HepG2 (cell line): ENCODE measurements around the gene APOC4. TPM values are rescaled to one million over a fixed set of nuclear protein-coding genes. Genes with fewer than 3 reads are reported as not detected.
"Not testable (repeated sequence)": the region's sequence is repeated elsewhere in the genome, so short reads cannot be mapped to it uniquely, and the experiment has no call there.

ENCODE experiments used
- DNMT3B ChIP-seq: conservative IDR thresholded peaks from 2 replicates; pipeline ENCODE4 v1.6.1; 2016; ENCODE audit warnings: missing biosample characterization, control low read depth
- HINFP ChIP-seq: sonication (generic); formaldehyde crosslinking; IDR thresholded peaks from 2 replicates; pipeline ENCODE4 v1.4.0; 2020; ENCODE audit warnings: low read depth, mild to moderate bottlenecking, missing genetic modification reagents
- HNF1B ChIP-seq: sonication (generic); formaldehyde crosslinking; IDR thresholded peaks from 2 replicates; pipeline ENCODE4 v1.5.1; 2020; ENCODE audit warnings: mild to moderate bottlenecking, moderate library complexity, missing genetic modification reagents
- MLX ChIP-seq: IDR thresholded peaks from 2 replicates; pipeline ENCODE4 v1.6.1; 2016
- NFE2L2 ChIP-seq: fragments of 150-350 bp; IDR thresholded peaks from 2 replicates; pipeline ENCODE4 v1.6.1; 2014; ENCODE audit warnings: low read length
- NKX3-1 ChIP-seq: sonication (generic); formaldehyde crosslinking; IDR thresholded peaks from 2 replicates; pipeline ENCODE4 v1.5.0; 2020; ENCODE audit warnings: missing genetic modification reagents
- PAXIP1 ChIP-seq: sonication (generic); formaldehyde crosslinking; conservative IDR thresholded peaks from 2 replicates; pipeline ENCODE4 v1.4.0; 2020; ENCODE audit warnings: mild to moderate bottlenecking, missing genetic modification reagents, moderate library complexity
- SOX6 ChIP-seq, 2 experiments: fragments of 450-650 bp in 1 of 2; sonication (generic) in 1 of 2; formaldehyde crosslinking in 1 of 2; IDR thresholded peaks; 2 replicates each; pipeline versions ENCODE4 v1.4.0 to v1.6.1; 2017 to 2020; ENCODE audit warnings: antibody characterized with exemption in 1 of 2, mild to moderate bottlenecking in 1 of 2, missing genetic modification reagents in 1 of 2
- THRA ChIP-seq: sonication (generic); formaldehyde crosslinking; IDR thresholded peaks from 2 replicates; pipeline ENCODE4 v1.4.0; 2020; ENCODE audit warnings: missing genetic modification reagents, borderline replicate concordance
- ZC3H4 ChIP-seq: sonication (generic); formaldehyde crosslinking; IDR thresholded peaks from 2 replicates; pipeline ENCODE4 v1.4.0; 2020; ENCODE audit warnings: missing genetic modification reagents, borderline replicate concordance
- ZNF136 ChIP-seq: sonication (generic); formaldehyde crosslinking; IDR thresholded peaks from 2 replicates; pipeline ENCODE4 v1.8.1; 2022; ENCODE audit warnings: low read depth, mild to moderate bottlenecking, moderate library complexity, missing genetic modification reagents
- ZNF18 ChIP-seq: sonication (generic); formaldehyde crosslinking; IDR thresholded peaks from 2 replicates; pipeline ENCODE4 v1.8.0; 2022; ENCODE audit warnings: mild to moderate bottlenecking, missing genetic modification reagents; ENCODE audit not compliant: insufficient replicate concordance
- ZNF317 ChIP-seq: sonication (generic); formaldehyde crosslinking; IDR thresholded peaks from 2 replicates; pipeline ENCODE4 v1.5.0; 2020; ENCODE audit warnings: mild to moderate bottlenecking, missing genetic modification reagents
- ZNF614 ChIP-seq: IDR thresholded peaks from 2 replicates; pipeline ENCODE4 v1.6.1; 2018; ENCODE audit warnings: missing biosample characterization, missing genetic modification reagents, inconsistent platforms, borderline replicate concordance
- polyA plus RNA-seq, 8 experiments: library from polyadenylated mRNA; depleted of rRNA in 3 of 8; stranded (reverse) in 7 of 8; unstranded in 1 of 8; fragments of >200 nt; fragmentation: Illumina TruSeq in 4 of 8; extraction: Trizol in 4 of 8; gene quantifications; 2 replicates each; pipeline versions ENCODE4 v1.2.1 to v1.2.3, GENCODE V29; 2011 to 2016; ENCODE audit warnings: low read depth in 4 of 8, missing spikeins in 1 of 8, mixed read lengths in 1 of 8; ENCODE audit not compliant: insufficient read depth in 1 of 8
- total RNA-seq, 5 experiments: library from RNA; depleted of rRNA; stranded (reverse); fragments of >200 nt; fragmentation: Illumina TruSeq; extraction: Trizol; gene quantifications; 2 replicates each; pipeline ENCODE4 v1.2.3, GENCODE V29; 2016; ENCODE audit warnings: low read depth in 1 of 5

The APOC4 gene
- total and polyA plus RNA-seq, 2 of the 13 experiments (the other 11 are each of a cell fraction or from before 2014, with no cell fraction given), result 0.46 TPM; not detected in 1

- peak; percentile 33; the same call in 1 of the 2 replicates for TF ChIP-seq PAXIP1 (CRISPR knock-in tag)
- peak; percentile 25 for TF ChIP-seq ZNF18 (CRISPR knock-in tag)
- TF ChIP-seq ZNF317 (CRISPR knock-in tag), result 0 out of 2 replicates have a peak, but pooled peaks have one; percentile 12
- peak; percentile 77; the same call in 1 of the 2 replicates for TF ChIP-seq THRA (CRISPR knock-in tag)
- peak; percentile 71; the same call in 1 of the 2 replicates for TF ChIP-seq ZC3H4
- peak; percentile 37; the same call in 1 of the 2 replicates for TF ChIP-seq HNF1B (CRISPR knock-in tag)
- TF ChIP-seq DNMT3B (CRISPR knock-in tag), result 0 out of 2 replicates have a peak, but pooled peaks have one; percentile 17
- peak; percentile 22; the same call in 1 of the 2 replicates for TF ChIP-seq ZNF614 (CRISPR knock-in tag)
- peak; percentile 67; the same call in 1 of the 2 replicates for TF ChIP-seq NFE2L2
- not testable (repeated sequence) for TF ChIP-seq SOX6 (IDR thresholded peaks at IDR 0.05)
- peak; percentile 66 for TF ChIP-seq SOX6 (CRISPR knock-in tag; IDR thresholded peaks at IDR 0.05)
- TF ChIP-seq HINFP (CRISPR knock-in tag), result 0 out of 2 replicates have a peak, but pooled peaks have one; percentile 3
- TF ChIP-seq NKX3-1 (CRISPR knock-in tag), result peak; percentile 40; the same call in 1 of the 2 replicates
- peak; percentile 92 for TF ChIP-seq MLX (CRISPR knock-in tag)
- TF ChIP-seq ZNF136, result 0 out of 2 replicates have a peak, but pooled peaks have one; percentile 38
Measured at GRCh38 chr19:44913512-44914432, 28.3 kb upstream of the APOC4 start (continued).
